HepG2 (cell line): Measurements from ENCODE around the gene TMOD3. TPM values are rescaled to one million over a fixed set of nuclear protein-coding genes. Genes with fewer than 3 reads are reported as not detected.

Experiments used
- ATAC-seq: fragments of 200-7000 bp; cut with Tn5 transposase; 3 replicates; pipeline ENCODE4 v1.9.1; 2020; ENCODE audit warnings: mild to moderate bottlenecking, moderate library complexity
- BruUV-seq: library from RNA; stranded (reverse); fragments of 400-500 nt; replicated peaks from 2 replicates; lab custom pipeline; 2021; lab: Mats Ljungman, UMichigan
- CTCF ChIA-PET: fragments of 300-600 bp; formaldehyde crosslinking; extraction: SDS; loops from one replicate; lab custom pipeline; 2021; ENCODE audit warnings: low total read pairs, inconsistent platforms, low intra/inter-chr PET ratio; lab: Yijun Ruan, JAX
- POLR2A ChIA-PET: fragments of 350-600 bp; sonication (Branson Sonifier 250); formaldehyde crosslinking; loops from one replicate; lab custom pipeline; 2020; ENCODE audit warnings: antibody characterized with exemption, inconsistent platforms; lab: Yijun Ruan, JAX
- DNase-seq: peaks from one replicate; pipeline ENCODE4 v3.0.0-alpha.2; 2015; ENCODE audit warnings: low spot score
- FAIRE-seq: peaks from 3 replicates; lab custom pipeline; 2011; peaks lifted over from hg19 to GRCh38; lab: Jason Lieb, UNC
- H2AFZ ChIP-seq: one replicate; pipeline ENCODE4 v1.6.1; 2011; ENCODE audit warnings: low read length, inconsistent platforms
- H3K27ac ChIP-seq: fragments of 300-600 bp; 3 replicates; pipeline ENCODE4 v1.8.0; 2011; ENCODE audit warnings: mixed run types, mild to moderate bottlenecking, mixed read lengths, low read length, inconsistent platforms; ENCODE audit not compliant: insufficient read depth; ENCODE audit errors: extremely low read length
- H3K27me3 ChIP-seq, 2 experiments: fragments of 200-600 bp in 1 of 2; 2 replicates in 1 of 2; 3 replicates in 1 of 2; pipeline versions ENCODE4 v1.6.0 to v1.8.0; 2011; ENCODE audit warnings: low read length in 2 of 2, mild to moderate bottlenecking in 2 of 2, moderate library complexity in 2 of 2, inconsistent platforms in 1 of 2; ENCODE audit not compliant: insufficient read depth in 2 of 2, control insufficient read depth in 1 of 2
- H3K36me3 ChIP-seq, 2 experiments: fragments of 200-600 bp in 1 of 2; replicated peaks in 1 of 2; 2 replicates in 1 of 2; 3 replicates in 1 of 2; pipeline versions ENCODE4 v1.5.1 to v1.8.0; 2011; ENCODE audit warnings: low read length in 2 of 2, inconsistent platforms in 1 of 2; ENCODE audit not compliant: insufficient read depth in 2 of 2, control insufficient read depth in 1 of 2
- H3K4me1 ChIP-seq: 2 replicates; pipeline ENCODE4 v1.5.1; 2012; ENCODE audit warnings: low read length, inconsistent platforms; ENCODE audit not compliant: insufficient read depth
- H3K4me2 ChIP-seq: 2 replicates; pipeline ENCODE4 v1.6.0; 2011; ENCODE audit warnings: low read depth, low read length, inconsistent platforms
- H3K4me3 ChIP-seq, 3 experiments: fragments of 200-600 bp in 1 of 3; sonication (generic), shearing (Covaris generic) in 1 of 3; replicated peaks in 1 of 3; 2 replicates each; pipeline ENCODE4 v1.5.1; 2011 to 2016; ENCODE audit warnings: low read length in 3 of 3, inconsistent platforms in 2 of 3, low read depth in 2 of 3, mild to moderate bottlenecking in 2 of 3, control low read depth in 1 of 3, mixed read lengths in 1 of 3; ENCODE audit not compliant: insufficient read depth in 1 of 3
- H3K79me2 ChIP-seq: one replicate; pipeline ENCODE4 v1.6.1; 2011; ENCODE audit warnings: low read length, inconsistent platforms; ENCODE audit not compliant: insufficient read depth
- H3K9ac ChIP-seq: 2 replicates; pipeline ENCODE4 v1.6.0; 2011; ENCODE audit warnings: mild to moderate bottlenecking, low read depth, low read length, inconsistent platforms; ENCODE audit not compliant: insufficient read depth
- H3K9me3 ChIP-seq: 2 replicates; pipeline ENCODE4 v1.5.1; 2012; ENCODE audit warnings: mild to moderate bottlenecking, low read length
- H4K20me1 ChIP-seq: 2 replicates; pipeline ENCODE4 v1.6.0; 2011; ENCODE audit warnings: inconsistent platforms, mild to moderate bottlenecking, low read length, moderate library complexity; ENCODE audit not compliant: insufficient read depth
- ARID2 ChIP-seq: sonication (generic); formaldehyde crosslinking; IDR thresholded peaks from 2 replicates; pipeline ENCODE4 v1.8.1; 2022; ENCODE audit warnings: mild to moderate bottlenecking, missing genetic modification reagents, borderline replicate concordance
- DNMT3B ChIP-seq: conservative IDR thresholded peaks from 2 replicates; pipeline ENCODE4 v1.6.1; 2016; ENCODE audit warnings: missing biosample characterization, control low read depth
- HOXA5 ChIP-seq: sonication (generic); formaldehyde crosslinking; IDR thresholded peaks from 2 replicates; pipeline ENCODE4 v1.4.0; 2020; ENCODE audit warnings: missing genetic modification reagents
- IKZF1 ChIP-seq: fragments of 450-650 bp; IDR thresholded peaks from 2 replicates; pipeline ENCODE4 v1.7.1; 2016
- NFRKB ChIP-seq: fragments of 450-650 bp; IDR thresholded peaks from 2 replicates; pipeline ENCODE4 v1.6.1; 2017
- STAG1 ChIP-seq: sonication (generic); formaldehyde crosslinking; IDR thresholded peaks from 2 replicates; pipeline ENCODE4 v1.4.0; 2020; ENCODE audit warnings: missing genetic modification reagents
- ZNF331 ChIP-seq: sonication (generic); formaldehyde crosslinking; IDR thresholded peaks from 2 replicates; pipeline ENCODE4 v1.4.0; 2020; ENCODE audit warnings: missing genetic modification reagents
- ZNF615 ChIP-seq: sonication (generic); formaldehyde crosslinking; IDR thresholded peaks from 2 replicates; pipeline ENCODE4 v1.5.0; 2020; ENCODE audit warnings: mild to moderate bottlenecking, missing genetic modification reagents, borderline replicate concordance
- WGBS: methylation state at CpG from one replicate; pipeline ENCODE4 v1.1.6; 2017; ENCODE audit warnings: low lambda C conversion rate; 5-methylcytosine and 5-hydroxymethylcytosine counted together
- in situ Hi-C: cut with HindIII; loops from 2 replicates; pipeline ENCODE4 v1.10.0; 2017; ENCODE audit warnings: low pct_unique_long_range_greater_than_20kb; ENCODE audit not compliant: extremely low pct_ligation_motif_present
- intact Hi-C: fragments of 100-400 bp; cut with micrococcal nuclease; formaldehyde crosslinking; loops from one replicate; pipeline ENCODE4 v1.10.0; 2022; ENCODE audit not compliant: unreplicated experiment
- polyA plus RNA-seq, 8 experiments: library from polyadenylated mRNA; depleted of rRNA in 3 of 8; stranded (reverse) in 7 of 8; unstranded in 1 of 8; fragments of >200 nt; fragmentation: Illumina TruSeq in 4 of 8; extraction: Trizol in 4 of 8; gene quantifications; 2 replicates each; pipeline versions ENCODE4 v1.2.1 to v1.2.3, GENCODE V29; 2011 to 2016; ENCODE audit warnings: low read depth in 4 of 8, missing spikeins in 1 of 8, mixed read lengths in 1 of 8; ENCODE audit not compliant: insufficient read depth in 1 of 8
- total RNA-seq, 5 experiments: library from RNA; depleted of rRNA; stranded (reverse); fragments of >200 nt; fragmentation: Illumina TruSeq; extraction: Trizol; gene quantifications; 2 replicates each; pipeline ENCODE4 v1.2.3, GENCODE V29; 2016; ENCODE audit warnings: low read depth in 1 of 5
- TF ChIP-seq, protein P1 (sequence below): sonication (generic); formaldehyde crosslinking; IDR thresholded peaks from 2 replicates; pipeline ENCODE4 v1.5.1; 2020; ENCODE audit warnings: mild to moderate bottlenecking, missing genetic modification reagents
- TF ChIP-seq, protein P2 (sequence below): sonication (generic); formaldehyde crosslinking; IDR thresholded peaks from 2 replicates; pipeline ENCODE4 v1.5.0; 2020; ENCODE audit warnings: mild to moderate bottlenecking, missing genetic modification reagents
- TF ChIP-seq, protein P3 (sequence below), 2 experiments: fragments of 450-650 bp in 1 of 2; sonication (generic) in 1 of 2; formaldehyde crosslinking; IDR thresholded peaks; 2 replicates each; pipeline versions ENCODE4 v1.5.0 to v1.8.0; 2020 to 2022; ENCODE audit warnings: mild to moderate bottlenecking in 1 of 2, missing genetic modification reagents in 1 of 2
- TF ChIP-seq, protein P4 (sequence below): sonication (generic); formaldehyde crosslinking; IDR thresholded peaks from 2 replicates; pipeline ENCODE4 v1.5.0; 2020; ENCODE audit warnings: mild to moderate bottlenecking, missing genetic modification reagents, moderate library complexity

Gene TMOD3
- total and polyA plus RNA-seq, 2 of the 13 experiments (the other 11 are each of a cell fraction or from before 2014, with no cell fraction given), result 5.1 to 23.2 TPM

DNA sequence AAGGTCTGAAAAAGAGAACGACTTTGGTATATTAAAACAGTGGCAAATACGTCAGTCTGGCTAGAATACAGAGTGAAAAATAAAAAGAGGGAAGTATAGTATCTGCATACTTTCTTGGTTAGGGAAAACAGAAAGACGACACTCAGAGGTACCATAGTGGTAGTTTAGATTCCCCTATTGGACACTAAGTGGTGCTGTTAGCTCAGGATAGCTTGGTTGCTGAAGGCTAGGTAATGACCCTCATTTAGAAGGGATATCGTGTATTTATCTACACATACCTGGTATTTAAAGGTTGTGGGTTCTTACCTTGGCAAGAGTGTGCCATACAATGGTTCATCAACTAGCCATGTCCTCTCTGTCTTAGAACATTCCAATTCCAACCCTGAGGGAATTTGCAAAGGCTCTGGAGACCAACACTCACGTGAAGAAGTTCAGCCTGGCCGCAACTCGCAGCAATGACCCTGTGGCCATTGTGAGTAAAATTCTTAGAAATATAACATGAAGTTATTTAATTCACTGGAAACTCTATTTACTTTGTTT is 47.0 kb upstream of the TMOD3 start:
- BruUV-seq, result no TSS peak
- H3K36me3 ChIP-seq, result no peaks in the 10 kb centered on the region
- H3K27ac ChIP-seq, result no peak overlapping the region
- H3K27me3 ChIP-seq, result no peaks in the 10 kb centered on the region; a peak in 1 of 5 replicates
- no peak overlapping the region for H2AFZ ChIP-seq
- FAIRE-seq, result no peak
- WGBS, result 44% methylated on average over 7 of the region's 7 CpGs
- DNase-seq, result no peak
- H3K9ac ChIP-seq, result no peak overlapping the region
- intact Hi-C loops (loop anchor here (5.0 to 10.0 kb wide), 3 partner anchors 125 to 352 kb away; no protein-coding TSS in a partner anchor), in situ Hi-C loops (no loop called here)
- H3K4me3 ChIP-seq, result no peak overlapping the region
- H3K9me3 ChIP-seq, result peaks cover 10% of the 10 kb centered on the region; the same call in 1 of the 2 replicates
- ATAC-seq, result peak; percentile 47; the same call in 1 of the 3 replicates
- POLR2A ChIA-PET, result no interaction called here
- peaks cover 7% of the 10 kb centered on the region for H3K4me1 ChIP-seq
- TF ChIP-seq DNMT3B (CRISPR knock-in tag) (no peak), NFRKB (no peak), HOXA5 (CRISPR knock-in tag) (no peak), ARID2 (no peak), IKZF1 (no peak), STAG1 (CRISPR knock-in tag) (peak; percentile 71), ZNF615 (CRISPR knock-in tag) (no peak), ZNF331 (CRISPR knock-in tag) (no peak)
- TF ChIP-seq, protein P1, sequence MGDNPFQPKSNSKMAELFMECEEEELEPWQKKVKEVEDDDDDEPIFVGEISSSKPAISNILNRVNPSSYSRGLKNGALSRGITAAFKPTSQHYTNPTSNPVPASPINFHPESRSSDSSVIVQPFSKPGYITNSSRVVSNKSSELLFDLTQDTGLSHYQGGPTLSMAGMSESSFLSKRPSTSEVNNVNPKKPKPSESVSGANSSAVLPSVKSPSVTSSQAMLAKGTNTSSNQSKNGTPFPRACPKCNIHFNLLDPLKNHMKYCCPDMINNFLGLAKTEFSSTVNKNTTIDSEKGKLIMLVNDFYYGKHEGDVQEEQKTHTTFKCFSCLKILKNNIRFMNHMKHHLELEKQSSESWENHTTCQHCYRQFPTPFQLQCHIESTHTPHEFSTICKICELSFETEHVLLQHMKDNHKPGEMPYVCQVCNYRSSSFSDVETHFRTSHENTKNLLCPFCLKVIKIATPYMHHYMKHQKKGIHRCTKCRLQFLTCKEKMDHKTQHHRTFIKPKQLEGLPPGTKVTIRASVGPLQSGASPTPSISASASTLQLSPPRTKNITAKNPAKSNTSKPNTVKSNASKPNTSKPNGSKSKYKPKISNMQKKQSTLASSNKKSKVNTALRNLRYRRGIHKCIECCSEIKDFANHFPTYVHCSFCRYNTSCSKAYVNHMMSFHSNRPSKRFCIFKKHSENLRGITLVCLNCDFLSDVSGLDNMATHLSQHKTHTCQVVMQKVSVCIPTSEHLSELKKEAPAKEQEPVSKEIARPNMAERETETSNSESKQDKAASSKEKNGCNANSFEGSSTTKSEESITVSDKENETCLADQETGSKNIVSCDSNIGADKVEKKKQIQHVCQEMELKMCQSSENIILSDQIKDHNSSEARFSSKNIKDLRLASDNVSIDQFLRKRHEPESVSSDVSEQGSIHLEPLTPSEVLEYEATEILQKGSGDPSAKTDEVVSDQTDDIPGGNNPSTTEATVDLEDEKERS, result 0 out of 2 replicates have a peak, but pooled peaks have one; percentile 24
- TF ChIP-seq, protein P2, sequence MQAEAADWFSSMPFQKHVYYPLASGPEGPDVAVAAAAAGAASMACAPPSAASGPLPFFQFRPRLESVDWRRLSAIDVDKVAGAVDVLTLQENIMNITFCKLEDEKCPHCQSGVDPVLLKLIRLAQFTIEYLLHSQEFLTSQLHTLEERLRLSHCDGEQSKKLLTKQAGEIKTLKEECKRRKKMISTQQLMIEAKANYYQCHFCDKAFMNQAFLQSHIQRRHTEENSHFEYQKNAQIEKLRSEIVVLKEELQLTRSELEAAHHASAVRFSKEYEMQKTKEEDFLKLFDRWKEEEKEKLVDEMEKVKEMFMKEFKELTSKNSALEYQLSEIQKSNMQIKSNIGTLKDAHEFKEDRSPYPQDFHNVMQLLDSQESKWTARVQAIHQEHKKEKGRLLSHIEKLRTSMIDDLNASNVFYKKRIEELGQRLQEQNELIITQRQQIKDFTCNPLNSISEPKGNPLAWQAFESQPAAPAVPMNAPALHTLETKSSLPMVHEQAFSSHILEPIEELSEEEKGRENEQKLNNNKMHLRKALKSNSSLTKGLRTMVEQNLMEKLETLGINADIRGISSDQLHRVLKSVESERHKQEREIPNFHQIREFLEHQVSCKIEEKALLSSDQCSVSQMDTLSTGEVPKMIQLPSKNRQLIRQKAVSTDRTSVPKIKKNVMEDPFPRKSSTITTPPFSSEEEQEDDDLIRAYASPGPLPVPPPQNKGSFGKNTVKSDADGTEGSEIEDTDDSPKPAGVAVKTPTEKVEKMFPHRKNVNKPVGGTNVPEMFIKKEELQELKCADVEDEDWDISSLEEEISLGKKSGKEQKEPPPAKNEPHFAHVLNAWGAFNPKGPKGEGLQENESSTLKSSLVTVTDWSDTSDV (CRISPR knock-in tag), result no peak
- TF ChIP-seq, protein P3, sequence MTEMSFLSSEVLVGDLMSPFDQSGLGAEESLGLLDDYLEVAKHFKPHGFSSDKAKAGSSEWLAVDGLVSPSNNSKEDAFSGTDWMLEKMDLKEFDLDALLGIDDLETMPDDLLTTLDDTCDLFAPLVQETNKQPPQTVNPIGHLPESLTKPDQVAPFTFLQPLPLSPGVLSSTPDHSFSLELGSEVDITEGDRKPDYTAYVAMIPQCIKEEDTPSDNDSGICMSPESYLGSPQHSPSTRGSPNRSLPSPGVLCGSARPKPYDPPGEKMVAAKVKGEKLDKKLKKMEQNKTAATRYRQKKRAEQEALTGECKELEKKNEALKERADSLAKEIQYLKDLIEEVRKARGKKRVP (CRISPR knock-in tag; IDR thresholded peaks at IDR 0.05), result no peak
- TF ChIP-seq, protein P4, sequence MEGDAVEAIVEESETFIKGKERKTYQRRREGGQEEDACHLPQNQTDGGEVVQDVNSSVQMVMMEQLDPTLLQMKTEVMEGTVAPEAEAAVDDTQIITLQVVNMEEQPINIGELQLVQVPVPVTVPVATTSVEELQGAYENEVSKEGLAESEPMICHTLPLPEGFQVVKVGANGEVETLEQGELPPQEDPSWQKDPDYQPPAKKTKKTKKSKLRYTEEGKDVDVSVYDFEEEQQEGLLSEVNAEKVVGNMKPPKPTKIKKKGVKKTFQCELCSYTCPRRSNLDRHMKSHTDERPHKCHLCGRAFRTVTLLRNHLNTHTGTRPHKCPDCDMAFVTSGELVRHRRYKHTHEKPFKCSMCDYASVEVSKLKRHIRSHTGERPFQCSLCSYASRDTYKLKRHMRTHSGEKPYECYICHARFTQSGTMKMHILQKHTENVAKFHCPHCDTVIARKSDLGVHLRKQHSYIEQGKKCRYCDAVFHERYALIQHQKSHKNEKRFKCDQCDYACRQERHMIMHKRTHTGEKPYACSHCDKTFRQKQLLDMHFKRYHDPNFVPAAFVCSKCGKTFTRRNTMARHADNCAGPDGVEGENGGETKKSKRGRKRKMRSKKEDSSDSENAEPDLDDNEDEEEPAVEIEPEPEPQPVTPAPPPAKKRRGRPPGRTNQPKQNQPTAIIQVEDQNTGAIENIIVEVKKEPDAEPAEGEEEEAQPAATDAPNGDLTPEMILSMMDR, result peak; percentile 76
- CTCF ChIA-PET, result interaction anchor here (0.6 kb wide), 1 partner anchor 135 kb away, joined by 3 read pairs; no protein-coding TSS in a partner anchor
- H3K79me2 ChIP-seq, result no peaks in the 10 kb centered on the region
- no peaks in the 10 kb centered on the region for H4K20me1 ChIP-seq
- no peak overlapping the region for H3K4me2 ChIP-seq
